GM21526 (cell line): Measurements from ENCODE around the gene MORN5.

Experiments used
- ATAC-seq: cut with Tn5 transposase; IDR thresholded peaks from one replicate; pipeline ENCODE4 v1.9.1; 2021; ENCODE audit warnings: moderate library complexity; ENCODE audit not compliant: unreplicated experiment, low FRiP score

MORN5 gene

GRCh38 chr9:122186777-122187470 lies 27.2 kb downstream of the MORN5 start:
- no peak for ATAC-seq

DNA sequence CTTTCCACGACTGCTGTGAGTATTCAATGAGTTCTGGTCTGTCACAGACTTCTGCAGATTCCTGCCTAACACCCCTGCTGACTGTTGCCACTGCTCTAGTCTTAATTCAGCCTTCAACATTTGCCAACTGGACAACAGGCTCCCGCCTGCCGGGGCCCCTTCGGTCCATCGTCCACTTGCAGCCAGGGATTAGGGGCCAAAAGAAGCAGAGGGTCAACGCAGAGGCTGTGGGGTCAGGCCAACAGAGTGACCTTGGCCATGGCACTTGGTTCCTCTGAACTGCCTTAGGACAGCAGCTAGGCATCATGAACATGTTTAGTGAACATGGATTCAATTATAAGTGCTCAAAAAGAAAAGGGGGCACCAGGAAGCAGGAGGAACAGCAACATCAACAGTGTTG lies 28.7 kb downstream of the MORN5 start:
- no peak for ATAC-seq

DNA sequence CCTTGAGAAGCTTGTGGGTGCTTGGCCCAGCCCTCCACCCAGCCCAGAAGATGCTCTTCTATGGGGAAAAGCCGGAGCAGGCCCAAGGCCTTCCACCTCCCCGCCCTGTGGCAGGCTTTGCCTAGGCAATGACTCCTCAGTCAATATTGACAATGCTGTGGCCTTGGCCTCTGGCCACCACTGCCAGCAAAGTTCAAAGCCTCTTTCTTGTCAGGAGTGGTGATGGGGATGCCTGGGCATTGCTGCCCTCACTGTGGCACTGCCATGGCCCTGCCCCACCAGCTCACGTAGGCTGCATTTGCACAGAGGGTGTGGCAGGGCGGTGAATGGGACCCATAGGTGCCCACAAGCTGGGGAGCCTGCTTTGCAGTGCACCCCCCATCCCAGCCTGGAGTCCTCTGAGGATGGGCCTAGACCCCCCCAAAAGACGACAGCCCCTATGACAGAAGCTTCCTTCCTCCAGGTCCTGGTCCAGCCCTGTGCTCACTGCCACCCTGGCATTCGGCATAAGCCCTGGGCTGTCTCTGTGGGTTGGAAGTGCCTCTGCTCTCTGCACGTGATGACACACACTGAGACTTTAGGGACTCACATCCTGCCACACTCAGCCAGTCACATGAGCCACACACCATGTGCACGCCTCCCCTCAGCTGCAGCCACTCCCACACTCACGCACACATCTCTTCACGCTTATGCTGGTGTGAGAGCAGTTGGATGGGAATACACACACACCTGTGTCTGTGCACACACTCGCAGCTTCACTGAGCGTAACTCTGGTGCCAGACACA lies 31.1 kb downstream of the MORN5 start:
- no peak for ATAC-seq

DNA sequence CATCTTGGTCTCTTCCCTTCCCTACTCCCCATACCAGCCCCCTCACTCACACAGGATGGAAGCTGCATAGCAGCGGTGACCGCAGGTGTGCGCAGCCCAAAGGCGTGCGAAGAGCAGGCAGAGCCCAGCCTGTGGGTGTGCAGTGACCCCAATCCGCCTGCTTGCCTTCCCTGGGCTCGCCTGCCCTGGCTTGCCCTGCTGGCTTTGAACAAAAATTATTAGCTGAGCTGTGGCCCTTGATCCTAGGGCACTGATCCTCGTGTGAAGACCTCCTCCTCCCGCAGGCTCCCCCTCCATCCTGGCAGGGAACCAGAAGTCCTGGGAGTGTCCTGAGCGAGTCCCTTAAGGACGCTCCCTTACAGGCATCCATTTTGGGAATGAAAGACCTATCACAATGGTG lies 31.9 kb downstream of the MORN5 start:
- ATAC-seq: no peak

- no peak for ATAC-seq
Measured at GRCh38 chr9:122192261-122192875, 32.7 kb downstream of the MORN5 start.

GRCh38 chr9:122192914-122193525 lies 33.3 kb downstream of the MORN5 start:
- ATAC-seq: no peak

DNA sequence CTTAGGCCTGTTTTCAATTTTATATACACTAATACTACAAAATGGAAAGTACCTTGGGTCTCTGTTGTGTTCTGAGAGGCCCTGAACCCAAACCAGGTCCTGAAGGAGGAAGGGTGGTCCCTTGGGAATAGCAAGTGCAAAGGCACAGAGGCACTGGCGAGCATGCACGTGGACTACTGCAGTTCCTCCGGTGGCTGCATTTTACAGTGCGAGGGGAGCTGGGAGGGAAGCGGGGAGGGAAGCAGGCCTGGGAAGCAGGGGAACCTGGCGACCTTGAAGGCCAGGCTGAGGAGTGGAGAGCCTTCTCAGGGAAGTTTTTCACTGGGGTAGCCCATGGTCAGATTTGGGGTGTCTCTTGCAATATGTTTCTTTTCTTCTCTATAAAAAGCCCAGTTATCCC lies 33.9 kb downstream of the MORN5 start:
- no peak for ATAC-seq

DNA sequence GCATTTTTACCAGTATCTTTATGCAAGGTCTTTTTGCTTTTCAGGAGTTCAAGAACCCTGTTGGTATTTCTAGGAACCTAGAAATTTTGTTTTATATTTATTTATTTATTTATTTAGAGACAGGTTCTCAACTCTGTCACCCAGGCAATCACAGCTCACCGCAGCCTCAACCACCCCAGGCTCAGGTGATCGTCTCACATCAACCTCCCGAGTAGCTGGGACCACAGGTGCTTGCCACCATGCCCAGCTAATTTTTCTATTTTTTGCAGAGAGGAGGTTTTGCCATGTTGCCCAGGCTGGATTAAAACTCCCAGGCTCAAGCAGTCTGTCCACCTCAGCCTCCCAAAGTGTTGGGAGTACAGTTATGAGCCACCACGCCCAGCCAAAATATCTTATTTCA lies 36.2 kb downstream of the MORN5 start:
- ATAC-seq: no peak

- no peak for ATAC-seq
Measured at GRCh38 chr9:122197426-122197825, 37.7 kb downstream of the MORN5 start.

DNA sequence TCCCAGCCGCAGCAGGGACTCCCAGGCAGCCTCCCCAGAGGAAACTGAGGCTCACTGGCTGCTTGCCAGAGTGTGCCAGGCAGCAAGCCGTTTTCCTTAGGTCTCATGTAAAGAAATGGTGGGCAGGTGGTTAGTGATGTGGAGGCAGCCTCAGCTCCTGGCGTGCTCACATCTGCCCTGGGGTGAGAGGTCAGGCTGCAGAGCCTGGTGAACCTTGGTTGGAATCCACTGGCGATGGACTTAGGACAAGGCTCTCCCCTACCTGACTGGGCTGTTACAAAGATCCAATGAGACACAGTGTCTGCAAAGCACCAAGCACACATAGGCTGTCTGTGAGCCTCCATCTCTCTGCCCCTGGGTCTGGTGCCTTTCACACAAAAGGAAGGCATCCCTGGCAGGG lies 38.2 kb downstream of the MORN5 start:
- no peak for ATAC-seq

GRCh38 chr9:122200960-122201595 lies 41.4 kb downstream of the MORN5 start:
- no peak for ATAC-seq

GRCh38 chr9:122201641-122202040 lies 41.9 kb downstream of the MORN5 start:
- ATAC-seq: no peak

GRCh38 chr9:122202111-122202510 lies 42.4 kb downstream of the MORN5 start:
- ATAC-seq: no peak

DNA sequence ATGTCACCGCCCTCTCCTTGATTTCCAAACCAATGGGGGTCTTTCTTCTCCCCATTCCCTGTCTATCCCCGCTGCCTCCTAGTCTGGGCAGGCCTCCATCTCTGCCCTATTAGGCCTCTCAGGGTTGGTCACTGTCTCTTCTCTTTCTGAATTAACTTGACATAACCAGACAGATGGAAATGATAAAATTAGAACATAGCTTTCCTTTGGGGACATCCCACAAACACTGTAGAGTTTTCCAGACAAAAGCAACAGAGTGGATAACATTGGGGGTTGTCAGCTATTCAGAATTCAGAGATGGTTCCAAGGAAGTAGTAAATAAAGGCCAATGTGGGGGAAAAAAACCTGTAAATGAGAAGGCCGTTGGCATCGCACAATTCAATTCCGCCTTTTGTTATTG lies 44.3 kb downstream of the MORN5 start:
- no peak for ATAC-seq

DNA sequence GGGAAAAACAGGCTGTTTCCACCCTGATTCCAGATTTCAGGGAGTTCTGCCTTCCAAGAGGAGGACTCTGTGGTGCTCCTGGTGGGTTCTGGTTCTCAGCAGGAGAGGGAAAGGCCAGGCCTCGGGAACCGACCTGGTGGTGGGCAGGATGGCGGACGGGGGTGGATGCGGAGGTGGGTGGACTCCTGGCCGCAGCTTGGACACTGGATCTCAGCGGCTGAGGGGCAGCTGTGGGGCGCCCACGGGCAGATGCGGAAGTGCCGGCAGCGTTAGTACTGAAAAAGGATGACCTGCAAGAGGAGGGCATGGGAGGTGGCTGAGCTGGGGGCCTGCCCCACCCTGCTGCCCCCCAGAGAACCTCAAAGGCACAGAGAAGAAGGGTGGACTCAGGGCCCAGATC lies 44.8 kb downstream of the MORN5 start:
- no peak for ATAC-seq

GRCh38 chr9:122205176-122205575 lies 45.5 kb downstream of the MORN5 start:
- ATAC-seq: no peak

- no peak for ATAC-seq
Measured at GRCh38 chr9:122206118-122207046, 46.7 kb downstream of the MORN5 start.

- no peak for ATAC-seq
Measured at GRCh38 chr9:122207096-122207495, 47.4 kb downstream of the MORN5 start.

GRCh38 chr9:122209451-122209850 lies 49.7 kb downstream of the MORN5 start:
- no peak for ATAC-seq
